NCI-H2196 treated with DMSO at 0.1 percent for 48 hours (cell line): ENCODE measurements around the gene GCDH.
"Not testable (repeated sequence)": the region's sequence is repeated elsewhere in the genome, so short reads cannot be mapped to it uniquely, and the experiment has no call there.

ENCODE experiments used
- DNase-seq: peaks from one replicate; lab custom pipeline; 2025; ENCODE audit not compliant: unreplicated experiment; lab: John Stamatoyannopoulos, UW

The GCDH gene

GRCh38 chr19:12872941-12873890 lies 17.7 kb upstream of the GCDH start:
- DNase-seq: no peak

DNA sequence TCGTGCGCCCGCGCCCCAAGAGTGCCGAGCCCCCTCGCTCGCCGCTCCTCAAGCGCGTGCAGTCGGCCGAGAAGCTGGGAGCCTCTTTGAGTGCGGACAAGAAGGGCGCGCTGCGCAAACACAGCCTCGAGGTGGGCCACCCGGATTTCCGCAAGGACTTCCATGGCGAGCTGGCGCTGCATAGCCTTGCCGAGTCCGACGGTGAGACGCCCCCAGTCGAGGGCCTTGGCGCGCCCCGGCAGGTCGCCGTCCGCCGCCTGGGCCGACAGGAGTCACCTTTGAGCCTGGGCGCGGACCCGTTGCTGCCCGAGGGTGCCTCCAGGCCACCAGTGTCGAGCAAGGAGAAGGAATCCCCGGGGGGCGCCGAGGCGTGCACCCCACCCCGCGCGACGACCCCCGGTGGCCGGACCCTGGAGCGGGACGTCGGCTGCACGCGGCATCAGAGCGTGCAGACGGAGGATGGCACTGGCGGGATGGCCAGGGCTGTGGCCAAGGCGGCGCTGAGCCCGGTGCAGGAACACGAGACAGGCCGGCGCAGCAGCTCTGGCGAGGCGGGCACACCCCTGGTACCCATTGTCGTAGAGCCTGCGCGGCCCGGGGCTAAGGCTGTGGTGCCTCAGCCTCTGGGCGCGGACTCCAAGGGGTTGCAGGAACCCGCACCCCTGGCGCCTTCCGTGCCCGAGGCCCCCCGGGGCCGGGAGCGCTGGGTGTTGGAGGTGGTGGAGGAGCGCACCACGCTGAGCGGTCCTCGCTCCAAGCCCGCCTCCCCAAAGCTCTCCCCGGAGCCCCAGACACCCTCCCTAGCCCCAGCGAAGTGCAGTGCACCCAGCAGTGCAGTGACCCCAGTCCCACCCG lies 16.8 kb upstream of the GCDH start:
- DNase-seq: no peak

DNA sequence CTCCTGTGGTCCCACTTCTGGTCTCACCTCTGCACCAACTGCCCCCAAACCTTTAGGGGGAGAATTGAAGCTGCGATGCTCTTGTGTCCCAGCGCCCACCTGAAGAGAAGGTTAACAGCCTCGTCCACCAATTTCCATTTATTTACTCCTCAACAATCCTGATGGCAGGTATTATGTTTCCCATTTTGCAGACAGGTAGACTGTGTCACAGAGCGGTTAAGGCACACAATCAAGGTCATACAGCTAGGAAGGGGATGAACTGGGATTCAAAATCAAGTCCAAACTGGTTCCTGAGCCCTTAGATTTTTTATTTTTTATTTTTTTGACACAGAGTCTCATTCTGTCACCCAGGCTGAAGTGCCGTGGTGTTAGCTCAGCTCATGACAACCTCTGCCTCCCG lies 15.9 kb upstream of the GCDH start:
- no peak for DNase-seq

- no peak for DNase-seq
Observed at GRCh38 chr19:12880551-12881171, 10.3 kb upstream of the GCDH start.

DNA sequence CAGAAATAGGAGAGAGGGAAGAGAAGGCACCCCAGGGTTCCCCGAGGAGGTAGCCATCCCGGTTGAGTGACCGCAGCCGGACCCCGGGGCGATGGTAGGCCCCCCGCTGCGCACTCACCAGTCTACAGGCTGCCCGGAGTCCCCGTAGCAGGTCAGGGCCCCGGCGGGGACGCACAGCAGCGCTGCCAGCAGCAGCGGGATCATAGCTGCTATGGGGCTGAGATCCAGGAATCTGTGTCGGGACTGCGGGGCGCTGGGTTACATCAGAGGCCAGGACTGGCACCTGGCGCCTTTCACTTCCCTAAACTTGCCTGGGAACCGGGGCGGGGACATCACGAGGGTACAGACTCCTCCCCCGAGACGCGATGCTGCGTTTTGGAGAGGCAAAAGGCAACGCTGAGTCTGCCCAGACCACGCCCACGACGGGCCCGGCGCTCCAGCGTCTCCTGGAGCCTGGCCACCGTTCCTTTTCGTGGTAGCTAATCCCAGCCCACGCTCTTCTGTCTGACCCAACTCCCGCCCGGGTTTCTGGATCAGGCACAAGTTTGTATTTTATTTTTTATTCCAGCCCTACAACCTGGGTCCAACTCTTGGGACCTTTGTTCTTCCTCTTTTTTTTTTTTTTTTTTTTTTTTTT lies 9.7 kb upstream of the GCDH start, which contains the start of gene DNASE2:
TSS of gene DNASE2 (minus strand) at position 278 of the 637 bp plus-strand sequence. CDS start at position 204, 74 bp downstream.
- peak; percentile 92 for DNase-seq

DNA sequence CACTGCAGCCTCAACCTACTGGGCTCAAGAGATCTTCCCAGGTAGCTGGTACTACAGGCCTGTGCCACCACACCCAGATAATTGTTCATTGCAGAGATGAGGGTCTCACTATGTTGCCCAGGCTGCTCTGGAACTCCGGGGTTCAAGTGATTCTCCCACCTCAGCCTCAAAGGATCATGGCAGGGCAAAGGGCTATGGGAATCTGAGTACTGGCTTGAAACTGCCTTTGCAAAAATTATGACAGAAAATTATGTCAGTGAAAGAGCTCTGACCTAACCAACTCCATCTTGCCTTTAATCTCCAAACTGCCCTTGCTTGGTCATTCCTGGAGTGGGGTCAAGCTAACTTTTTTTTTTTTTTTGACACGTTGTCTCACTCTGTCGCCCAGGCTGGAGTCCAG lies 8.4 kb upstream of the GCDH start:
- no peak for DNase-seq

DNA sequence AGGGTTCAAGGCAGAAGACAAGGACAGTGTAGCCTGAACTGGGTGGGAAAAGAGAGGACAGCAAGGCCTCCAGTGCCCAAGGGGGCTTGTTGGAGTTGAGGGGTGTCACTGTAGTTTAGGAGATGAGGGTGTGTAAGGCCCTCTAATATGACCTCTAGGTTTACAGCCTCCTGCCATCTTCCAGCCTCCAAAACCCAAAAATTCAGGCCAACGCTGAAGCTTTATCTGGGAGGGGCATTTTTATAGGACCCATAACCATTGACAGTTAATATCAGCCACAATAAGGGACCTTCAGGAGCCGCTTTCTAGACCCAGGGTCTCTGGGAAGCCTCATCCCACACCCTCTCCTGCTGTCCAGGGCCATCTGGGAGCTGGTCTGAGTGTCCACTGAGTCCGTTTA lies 6.8 kb upstream of the GCDH start:
- no peak for DNase-seq

DNA sequence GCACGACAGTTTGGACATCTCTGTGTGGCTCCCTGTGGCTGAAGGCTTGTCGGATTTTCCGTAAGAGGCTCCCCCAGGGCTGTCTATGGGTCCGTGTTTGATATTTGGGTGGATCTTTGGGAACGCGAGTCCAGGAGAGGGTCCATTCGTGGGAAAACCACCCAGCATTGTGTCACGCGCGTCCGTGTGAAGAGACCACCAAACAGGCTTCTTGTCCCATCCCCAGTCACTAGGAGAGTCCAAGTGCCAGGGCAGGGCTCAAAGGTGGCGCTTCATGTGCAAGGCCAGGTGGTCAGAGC lies 6.4 kb upstream of the GCDH start:
- no peak for DNase-seq

GRCh38 chr19:12884926-12885748 lies 5.8 kb upstream of the GCDH start:
- peak; percentile 82 for DNase-seq

GRCh38 chr19:12885749-12886650 lies 5.0 kb upstream of the GCDH start:
- DNase-seq: no peak

GRCh38 chr19:12886651-12886968 lies 4.3 kb upstream of the GCDH start:
- DNase-seq: no peak

DNA sequence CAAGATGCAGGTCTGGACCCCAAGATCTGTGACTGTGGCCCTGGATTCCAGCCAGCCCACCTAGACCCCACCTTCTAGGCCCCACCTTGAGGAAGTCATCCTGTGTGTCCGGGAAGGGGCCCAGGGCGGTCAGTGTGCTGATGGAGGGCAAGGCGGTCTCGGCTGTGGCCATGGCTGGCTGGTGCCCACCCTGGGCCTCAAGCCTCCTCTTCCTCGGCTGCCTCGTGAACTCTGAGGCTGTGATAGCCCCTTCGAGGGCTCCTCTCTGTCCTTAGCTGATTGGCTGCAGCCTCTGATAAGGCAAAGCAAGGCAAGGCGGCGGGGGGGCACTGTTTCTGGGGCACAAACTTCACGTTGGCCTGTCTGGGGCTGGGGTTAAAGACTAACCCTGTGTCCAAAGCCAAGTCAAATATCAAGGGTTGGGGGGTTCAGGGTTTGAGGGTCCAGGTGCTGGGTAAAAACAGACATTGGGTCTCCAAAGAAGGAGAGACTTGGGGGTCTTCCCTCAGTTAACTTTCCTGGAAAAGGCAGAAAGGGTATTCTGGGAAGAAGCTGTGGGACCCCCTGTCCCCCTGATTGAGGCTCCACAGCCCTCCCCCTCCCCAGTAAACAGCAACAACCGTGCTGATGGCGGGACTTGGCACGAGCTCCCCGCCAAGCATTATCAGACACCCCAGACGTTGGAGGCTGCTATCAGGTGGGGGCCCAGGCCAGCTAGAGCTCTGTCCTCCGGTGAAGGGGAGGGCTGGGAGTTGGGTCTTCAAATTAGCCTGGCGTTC lies 3.8 kb upstream of the GCDH start, which contains the start of gene KLF1:
TSS of gene KLF1 (minus strand) at position 233 of the 779 bp plus-strand sequence. CDS start at position 172, 61 bp downstream.
- no peak for DNase-seq

DNA sequence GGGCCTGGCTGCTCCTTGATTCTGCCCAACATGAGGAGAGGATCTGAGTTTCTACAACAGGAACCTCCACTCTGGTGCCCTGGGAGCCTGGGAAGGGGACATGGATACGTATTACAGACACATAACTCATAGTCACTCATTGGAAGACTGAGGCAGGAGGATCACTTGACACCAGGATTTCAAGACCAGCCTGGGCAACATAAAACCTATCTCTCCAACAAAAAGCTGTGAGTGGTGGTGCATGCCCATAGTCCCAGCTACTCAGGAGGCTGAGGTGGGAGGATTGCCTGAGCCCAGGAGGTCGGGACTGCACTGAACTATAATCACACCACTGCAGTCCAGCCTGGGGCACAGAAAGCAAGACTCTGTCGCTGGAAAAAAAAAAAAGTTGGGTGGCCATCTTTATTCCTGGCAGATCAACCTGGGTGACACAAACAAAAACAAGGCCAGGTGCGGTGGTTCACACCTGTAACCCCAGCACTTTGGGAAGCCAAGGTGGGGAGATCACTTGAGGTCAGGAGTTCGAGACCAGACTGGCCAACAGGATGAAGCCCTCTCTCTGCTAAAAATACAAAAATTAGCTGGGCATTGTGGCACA lies 2.9 kb upstream of the GCDH start:
- no peak for DNase-seq

- DNase-seq: not testable (repeated sequence)
Observed at GRCh38 chr19:12890299-12890786, 617 bp upstream of the GCDH start.

GRCh38 chr19:12891553-12892021 lies 627 bp downstream of the GCDH start:
- no peak for DNase-seq

GRCh38 chr19:12893582-12893981 lies 2.6 kb downstream of the GCDH start:
- no peak for DNase-seq

GRCh38 chr19:12896460-12896859 lies 5.5 kb downstream of the GCDH start:
- DNase-seq: no peak
